Esophagus muscularis mucosa (tissue), 4 donors: ENCODE data around the gene UNC13C.

Experiments
- CTCF ChIP-seq, 3 experiments: fragments of 200-600 bp in 2 of 3; fragments of 450-650 bp in 1 of 3; sonication (generic) in 2 of 3; IDR thresholded peaks; one replicate each; pipeline ENCODE4 v1.5.1; 2017 to 2019; ENCODE audit warnings: antibody characterized with exemption in 3 of 3, mild to moderate bottlenecking in 2 of 3, moderate library complexity in 1 of 3
- EP300 ChIP-seq: sonication (generic); formaldehyde crosslinking; IDR thresholded peaks from one replicate; pipeline ENCODE4 v1.6.1; 2017; ENCODE audit warnings: antibody characterized with exemption
- POLR2A ChIP-seq: fragments of 450-650 bp; IDR thresholded peaks from one replicate; pipeline ENCODE4 v1.6.1; 2017; ENCODE audit warnings: antibody characterized with exemption, moderate library complexity, mild to moderate bottlenecking, low read depth
- POLR2AphosphoS5 ChIP-seq, 2 donors: sonication (generic); formaldehyde crosslinking; IDR thresholded peaks; one replicate each; pipeline ENCODE4 v1.6.1; 2017; ENCODE audit warnings: antibody characterized with exemption in 2 of 2

- TF ChIP-seq EP300 (no peak), POLR2A (no peak), CTCF (IDR thresholded peaks at IDR 0.05) (no peak), POLR2AphosphoS5 (IDR thresholded peaks at IDR 0.05) (no peak)
These were observed 48.0 kb downstream of the UNC13C start for GRCh38 chr15:54026258-54026657.
